GM12864 (cell line): ENCODE results near the gene ACTR2.

Experiments
- DNase-seq: peaks from one replicate; pipeline ENCODE4 v3.0.0-alpha.2; 2011; ENCODE audit warnings: low read depth
- H3K4me3 ChIP-seq: 2 replicates; pipeline ENCODE4 v1.5.1; 2011; ENCODE audit warnings: mild to moderate bottlenecking, low read depth, low read length, control low read depth
- CTCF ChIP-seq: IDR thresholded peaks from 2 replicates; pipeline ENCODE4 v1.5.1; 2011; ENCODE audit warnings: low read depth, mild to moderate bottlenecking, moderate library complexity, low read length, control low read depth, inconsistent platforms; ENCODE audit errors: missing control alignments

Gene ACTR2

DNA sequence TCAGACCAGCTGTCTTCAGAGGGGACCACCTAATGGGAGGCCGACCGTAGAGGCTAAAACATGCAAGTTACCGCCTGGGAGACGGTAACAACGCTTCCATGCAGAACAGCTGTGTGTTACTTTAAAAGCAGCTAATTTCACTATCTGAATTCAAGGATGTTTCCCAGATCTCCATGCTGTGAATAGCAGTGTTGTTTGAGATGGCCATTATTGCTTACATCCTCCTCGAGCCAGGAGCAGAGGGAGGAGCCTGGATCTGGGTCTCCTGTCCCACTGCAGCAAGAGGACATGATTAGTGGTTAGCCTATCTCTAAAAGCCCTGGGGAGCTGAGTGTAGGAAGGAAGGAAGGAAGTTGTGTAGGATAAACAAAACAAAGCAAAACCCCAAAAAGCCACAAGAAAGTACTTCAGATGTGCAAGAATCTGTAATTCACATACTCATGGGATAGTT lies 50.9 kb downstream of the ACTR2 start:
- no peak overlapping the region for H3K4me3 ChIP-seq
- no peak for TF ChIP-seq CTCF
- DNase-seq: no peak

- DNase-seq: no peak
- TF ChIP-seq CTCF: no peak
- no peak overlapping the region for H3K4me3 ChIP-seq
Measured at GRCh38 chr2:65279756-65280155, 52.1 kb downstream of the ACTR2 start.

DNA sequence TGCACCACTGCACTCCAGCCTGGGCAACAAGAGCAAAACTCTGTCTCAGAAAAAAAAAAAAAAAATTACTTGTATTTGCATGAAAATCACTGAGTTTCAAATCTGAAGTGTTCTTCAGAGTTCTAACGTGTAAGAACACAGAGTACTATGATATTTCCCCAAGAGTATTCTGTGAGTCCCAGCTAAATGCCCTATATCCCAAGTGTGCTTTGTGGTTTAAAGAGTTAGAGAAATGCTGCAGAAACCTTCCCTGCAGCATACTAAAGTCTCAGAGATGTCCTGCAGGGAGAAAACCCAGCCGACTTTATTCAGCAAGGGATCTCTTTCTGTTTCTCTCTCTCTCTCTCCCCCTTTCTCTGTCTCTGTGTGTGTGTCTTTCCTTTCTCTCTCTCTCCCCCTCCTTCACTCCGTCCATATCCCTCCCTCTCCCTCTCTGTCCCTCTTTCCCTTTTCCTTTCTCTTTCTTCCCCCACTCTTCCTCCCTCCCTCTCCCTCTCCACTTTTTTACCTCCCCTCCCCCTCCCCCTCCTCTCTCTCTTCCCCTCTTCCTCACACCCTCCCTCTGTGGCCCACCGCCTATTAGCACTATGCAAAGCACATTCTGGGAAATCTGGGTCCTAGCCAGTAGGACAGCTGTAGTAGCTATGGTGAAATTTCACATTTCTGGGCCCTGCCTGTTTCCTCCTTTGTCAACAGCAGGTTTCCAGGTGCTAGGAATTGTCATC lies 54.2 kb downstream of the ACTR2 start:
- DNase-seq: no peak
- no peak for TF ChIP-seq CTCF
- H3K4me3 ChIP-seq: no peak overlapping the region

DNA sequence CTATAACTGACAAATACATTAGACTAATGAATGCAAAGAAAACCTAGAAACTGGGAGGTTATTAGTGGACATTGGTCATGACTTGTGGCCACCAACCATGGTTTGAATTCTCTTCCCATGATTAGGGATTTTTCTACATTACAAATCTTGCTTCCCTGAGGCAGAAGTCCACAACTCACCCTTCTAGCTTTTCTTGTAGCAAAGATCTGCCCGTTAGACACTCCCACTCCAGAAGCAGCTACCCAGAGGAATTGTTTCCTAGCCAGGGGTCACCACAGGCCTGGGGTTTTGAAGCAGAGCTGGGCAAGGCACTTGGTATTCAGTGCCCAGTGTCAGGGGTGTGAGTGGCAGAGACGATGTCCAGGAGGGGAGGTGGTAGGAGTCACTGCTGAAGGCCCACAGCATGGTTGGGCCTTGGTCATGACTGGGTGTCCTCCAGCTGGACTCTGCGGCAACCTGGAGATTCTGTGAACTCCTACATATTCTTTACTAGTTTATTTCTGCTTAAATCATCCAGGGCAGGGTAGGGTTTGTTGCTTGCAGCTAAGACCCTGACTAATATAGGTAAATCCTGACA lies 54.9 kb downstream of the ACTR2 start:
- H3K4me3 ChIP-seq: no peak overlapping the region
- no peak for TF ChIP-seq CTCF
- no peak for DNase-seq

- DNase-seq: no peak
- H3K4me3 ChIP-seq: no peak overlapping the region
- TF ChIP-seq CTCF: no peak
Measured at GRCh38 chr2:65287364-65287763, 59.7 kb downstream of the ACTR2 start.

DNA sequence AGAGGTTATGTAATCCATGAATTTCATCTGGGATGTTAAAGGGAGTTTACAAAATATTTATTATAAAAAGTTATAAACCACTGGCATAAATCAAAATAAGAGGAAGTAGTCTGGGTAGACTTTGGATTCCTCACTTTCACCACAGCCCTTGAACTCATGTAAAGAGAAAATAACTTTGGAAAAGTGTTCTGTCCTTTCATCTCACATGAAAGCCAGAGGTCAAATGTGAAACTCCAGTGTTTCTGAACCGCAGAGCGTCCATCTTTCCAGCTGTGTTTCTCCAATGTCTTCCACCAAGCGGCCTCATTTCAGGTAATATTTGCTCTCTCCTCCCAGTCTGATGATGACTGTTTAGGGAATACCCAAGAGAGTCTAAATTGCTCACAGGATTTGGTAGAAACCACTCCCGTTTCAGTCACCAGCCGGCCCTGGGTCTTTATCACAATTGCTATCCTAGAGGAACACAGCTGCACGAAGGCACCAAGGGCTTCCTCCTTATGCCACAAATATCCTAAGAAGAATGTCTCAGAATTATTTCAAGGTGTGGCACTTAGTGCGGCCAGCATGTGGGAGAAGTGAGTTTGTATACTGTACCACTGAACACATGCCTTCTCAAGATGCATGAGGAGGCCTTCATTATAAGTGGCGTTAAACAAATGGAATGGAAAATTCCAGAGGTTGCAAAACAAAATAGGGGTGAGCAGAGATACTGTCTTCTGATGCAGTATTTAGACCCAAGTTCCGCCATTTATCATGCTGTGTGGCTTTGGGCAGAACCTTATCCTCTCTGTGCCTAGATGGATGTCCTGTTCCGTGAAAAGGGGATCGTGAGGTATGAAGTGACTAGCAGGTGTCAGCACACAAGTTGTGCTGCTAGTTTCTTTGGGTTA lies 63.8 kb downstream of the ACTR2 start:
- H3K4me3 ChIP-seq: no peak overlapping the region
- TF ChIP-seq CTCF: no peak
- DNase-seq: no peak
